Measurements from ENCODE around the gene SERPINA4. TPM values are rescaled to one million over a fixed set of nuclear protein-coding genes. Genes with fewer than 3 reads are reported as not detected.

Gene SERPINA4
- total RNA-seq, 1 experiment from 2014 or later = 0.17 TPM

- TF ChIP-seq POLR2A (IDR thresholded peaks at IDR 0.05; ENCODE audit: borderline replicate concordance, extremely low read depth, insufficient read depth, insufficient read length) = no peak
- no peak for TF ChIP-seq SP1 (IDR thresholded peaks at IDR 0.05; ENCODE audit: low read depth)
- no peak for TF ChIP-seq RAD21 (IDR thresholded peaks at IDR 0.05; ENCODE audit: low read depth)
- TF ChIP-seq CTCF (IDR thresholded peaks at IDR 0.05 in 2 of 3, conservative IDR thresholded peaks at IDR 0.05 in 1 of 3; ENCODE audit: borderline replicate concordance in 1 of 3, insufficient read depth in 1 of 3, low read depth in 2 of 3, low read length in 2 of 3) = no peak
- TF ChIP-seq FOSL1 (IDR thresholded peaks at IDR 0.05; ENCODE audit: low read depth) = no peak
- TF ChIP-seq ZFX (IDR thresholded peaks at IDR 0.05) = no peak
- DNase-seq (ENCODE audit: low read depth, low spot score) = no peak
- Histone ChIP-seq H4K20me1 (ENCODE audit: insufficient read depth) (no peaks in the 10 kb centered on the region), H3K9me3 (ENCODE audit: control insufficient read depth in 1 of 2, insufficient read depth in 1 of 2, low read depth in 1 of 2, low read length in 2 of 2) (no peaks in the 10 kb centered on the region), H3K36me3 (ENCODE audit: control insufficient read depth in 1 of 2, insufficient read depth in 2 of 2, low read length in 2 of 2) (no peaks in the 10 kb centered on the region), H3K9me2 (ENCODE audit: insufficient read depth) (no peaks in the 10 kb centered on the region), H3K79me2 (ENCODE audit: insufficient read depth, low read length) (no peaks in the 10 kb centered on the region), H3K9ac (ENCODE audit: low read length) (no peak overlapping the region), H2AFZ (ENCODE audit: low read depth, low read length, poor library complexity, severe bottlenecking) (no peak overlapping the region), H3K4me2 (ENCODE audit: low read length) (no peak overlapping the region), H3K27me3 (ENCODE audit: insufficient read depth, low read length) (no peaks in the 10 kb centered on the region), H3K4me3 (replicated peaks in 1 of 2; ENCODE audit: low read depth in 1 of 2, low read length in 2 of 2) (no peak overlapping the region), H3K4me1 (ENCODE audit: control insufficient read depth in 1 of 2, insufficient read depth in 2 of 2, low read length in 2 of 2) (no peaks in the 10 kb centered on the region), H3K27ac (ENCODE audit: low read depth, low read length) (no peak overlapping the region)
- intact Hi-C loops (cut with micrococcal nuclease) = no loop called here
- ATAC-seq = no peak
- ChIA-PET RAD21 (ENCODE audit: low non-redundant PET in 1 of 2, low total read pairs in 2 of 2, uncharacterized antibody in 2 of 2, unreplicated experiment in 2 of 2) (no interaction called here), CTCF (interaction anchor here (0.6 kb wide), 1 partner anchor 584 kb away, joined by 3 read pairs; no protein-coding TSS in a partner anchor), POLR2A (no interaction called here)
- no TSS peak for BruUV-seq (replicated peaks)
Measured at GRCh38 chr14:94568186-94568585, 6.9 kb downstream of the SERPINA4 start.

GRCh38 chr14:94569381-94570001 is 8.2 kb downstream of the SERPINA4 start:
- Histone ChIP-seq H2AFZ (ENCODE audit: low read depth, low read length, poor library complexity, severe bottlenecking) (no peak overlapping the region), H3K4me2 (ENCODE audit: low read length) (no peak overlapping the region), H3K27ac (ENCODE audit: low read depth, low read length) (no peak overlapping the region), H3K4me1 (ENCODE audit: control insufficient read depth in 1 of 2, insufficient read depth in 2 of 2, low read length in 2 of 2) (no peaks in the 10 kb centered on the region), H4K20me1 (ENCODE audit: insufficient read depth) (no peaks in the 10 kb centered on the region), H3K36me3 (ENCODE audit: control insufficient read depth in 1 of 2, insufficient read depth in 2 of 2, low read length in 2 of 2) (no peaks in the 10 kb centered on the region), H3K4me3 (replicated peaks in 1 of 2; ENCODE audit: low read depth in 1 of 2, low read length in 2 of 2) (no peak overlapping the region), H3K9me3 (ENCODE audit: control insufficient read depth in 1 of 2, insufficient read depth in 1 of 2, low read depth in 1 of 2, low read length in 2 of 2) (no peaks in the 10 kb centered on the region), H3K79me2 (ENCODE audit: insufficient read depth, low read length) (no peaks in the 10 kb centered on the region), H3K9ac (ENCODE audit: low read length) (no peak overlapping the region), H3K27me3 (ENCODE audit: insufficient read depth, low read length) (no peaks in the 10 kb centered on the region), H3K9me2 (ENCODE audit: insufficient read depth) (no peaks in the 10 kb centered on the region)
- ChIA-PET CTCF (no interaction called here), RAD21 (ENCODE audit: low non-redundant PET in 1 of 2, low total read pairs in 2 of 2, uncharacterized antibody in 2 of 2, unreplicated experiment in 2 of 2) (no interaction called here), POLR2A (interaction anchor here (0.9 kb wide), 1 partner anchor 32 kb away, joined by 3 read pairs; no protein-coding TSS in a partner anchor)
- no peak for DNase-seq (ENCODE audit: low read depth, low spot score)
- intact Hi-C loops (cut with micrococcal nuclease) = no loop called here
- no peak for ATAC-seq
- no TSS peak for BruUV-seq (replicated peaks)
- TF ChIP-seq SP1 (IDR thresholded peaks at IDR 0.05; ENCODE audit: low read depth) = no peak
- no peak for TF ChIP-seq ZNF274 (IDR thresholded peaks at IDR 0.05; ENCODE audit: low read depth, low read length)
- no peak for TF ChIP-seq ATF3 (IDR thresholded peaks at IDR 0.05)
- TF ChIP-seq RAD21 (IDR thresholded peaks at IDR 0.05; ENCODE audit: low read depth) = no peak
- no peak for TF ChIP-seq SRF (IDR thresholded peaks at IDR 0.05; ENCODE audit: low read depth)
- TF ChIP-seq JUND (IDR thresholded peaks at IDR 0.05) = no peak
- TF ChIP-seq EZH2phosphoT487 (IDR thresholded peaks at IDR 0.05; ENCODE audit: borderline replicate concordance) = no peak
- no peak for TF ChIP-seq CBX3 (IDR thresholded peaks at IDR 0.05; ENCODE audit: low read depth)
- TF ChIP-seq REST (IDR thresholded peaks at IDR 0.05; ENCODE audit: low read depth) = no peak
- no peak for TF ChIP-seq TCF7L2 (IDR thresholded peaks at IDR 0.05; ENCODE audit: borderline replicate concordance, extremely low read depth, insufficient read depth, insufficient read length)
- no peak for TF ChIP-seq YY1 (IDR thresholded peaks at IDR 0.05; ENCODE audit: extremely low read depth, insufficient replicate concordance, low read depth, low read length)
- no peak for TF ChIP-seq CEBPB (IDR thresholded peaks at IDR 0.05; ENCODE audit: low read depth)

Measured in HCT116 (cell line).